Measurements from ENCODE around the gene CYP2A7.

GRCh38 chr19:40906512-40906911 is 24.5 kb upstream of the CYP2A7 start:
- TF ChIP-seq EP300 (IDR thresholded peaks at IDR 0.05; ENCODE audit: borderline replicate concordance) (no peak), FOXM1 (IDR thresholded peaks at IDR 0.05; ENCODE audit: borderline replicate concordance, low read depth) (no peak), ZBTB7A (IDR thresholded peaks at IDR 0.05; ENCODE audit: low read depth) (no peak), TAF1 (IDR thresholded peaks at IDR 0.05; ENCODE audit: low read depth) (no peak), EGR1 (IDR thresholded peaks at IDR 0.05) (no peak)

Measured in Ishikawa (cell line).